ENCODE results near the gene C14orf132.
A peak's percentile ranks its signal among the peaks of the same experiment; 100 is the strongest.

C14orf132 gene

DNA sequence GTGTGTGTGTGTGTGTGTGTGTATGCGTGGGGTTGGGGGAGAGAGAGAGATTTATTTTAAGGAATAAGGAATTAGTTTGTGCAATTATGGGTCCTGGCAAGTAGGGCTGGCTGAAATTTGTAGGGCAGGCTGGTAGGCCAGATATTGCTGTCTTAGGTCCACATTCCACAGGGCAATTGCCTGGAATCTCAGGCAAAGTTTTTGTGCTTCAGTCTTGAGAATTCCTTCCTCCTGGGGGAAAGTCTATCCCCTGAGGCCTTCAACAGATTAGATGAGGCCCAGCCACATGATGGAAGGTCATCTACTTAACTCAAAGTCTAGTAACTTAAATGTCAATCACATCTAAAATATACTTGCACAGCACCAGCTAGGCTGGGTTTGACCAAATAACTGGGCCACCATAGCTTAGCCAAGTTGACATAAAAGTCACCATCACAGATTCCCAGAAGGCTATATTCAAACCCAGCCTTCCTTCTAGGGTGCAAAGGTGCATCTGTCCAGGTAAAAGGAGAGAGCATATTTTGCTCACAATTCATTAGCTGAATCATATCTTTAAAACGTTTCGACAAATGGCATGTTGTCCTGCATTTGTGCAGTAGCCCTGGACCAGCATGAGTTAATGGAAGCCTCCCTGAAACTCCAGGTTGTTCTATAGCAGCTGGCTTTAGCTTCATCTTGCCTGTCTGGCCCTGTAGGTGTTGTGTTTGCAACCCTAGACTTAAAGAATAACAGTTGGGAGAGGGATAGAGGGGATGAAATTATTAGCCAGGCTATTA, 63.1 kb downstream of the C14orf132 start:
- DNase-seq = no peak

DNA sequence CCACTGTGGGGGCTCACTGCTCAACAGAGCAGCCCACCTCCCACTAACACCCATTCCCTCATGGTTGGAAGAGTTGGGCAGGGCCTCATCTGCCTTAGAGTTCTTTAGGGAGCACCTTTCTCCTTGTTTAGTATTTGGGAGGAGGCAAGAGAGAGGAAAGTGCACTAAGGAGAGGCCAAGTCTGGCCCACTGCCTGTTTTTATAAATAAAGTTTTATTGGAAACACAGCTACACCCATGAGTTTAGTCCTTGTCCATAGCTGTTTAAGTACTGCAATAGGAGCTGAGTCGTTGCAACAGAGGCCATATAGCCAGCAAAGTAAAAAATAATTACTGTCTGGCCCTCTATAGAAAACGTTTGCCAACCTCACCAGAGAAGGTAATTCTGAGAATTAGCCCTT, 63.9 kb downstream of the C14orf132 start:
- DNase-seq = no peak

DNA sequence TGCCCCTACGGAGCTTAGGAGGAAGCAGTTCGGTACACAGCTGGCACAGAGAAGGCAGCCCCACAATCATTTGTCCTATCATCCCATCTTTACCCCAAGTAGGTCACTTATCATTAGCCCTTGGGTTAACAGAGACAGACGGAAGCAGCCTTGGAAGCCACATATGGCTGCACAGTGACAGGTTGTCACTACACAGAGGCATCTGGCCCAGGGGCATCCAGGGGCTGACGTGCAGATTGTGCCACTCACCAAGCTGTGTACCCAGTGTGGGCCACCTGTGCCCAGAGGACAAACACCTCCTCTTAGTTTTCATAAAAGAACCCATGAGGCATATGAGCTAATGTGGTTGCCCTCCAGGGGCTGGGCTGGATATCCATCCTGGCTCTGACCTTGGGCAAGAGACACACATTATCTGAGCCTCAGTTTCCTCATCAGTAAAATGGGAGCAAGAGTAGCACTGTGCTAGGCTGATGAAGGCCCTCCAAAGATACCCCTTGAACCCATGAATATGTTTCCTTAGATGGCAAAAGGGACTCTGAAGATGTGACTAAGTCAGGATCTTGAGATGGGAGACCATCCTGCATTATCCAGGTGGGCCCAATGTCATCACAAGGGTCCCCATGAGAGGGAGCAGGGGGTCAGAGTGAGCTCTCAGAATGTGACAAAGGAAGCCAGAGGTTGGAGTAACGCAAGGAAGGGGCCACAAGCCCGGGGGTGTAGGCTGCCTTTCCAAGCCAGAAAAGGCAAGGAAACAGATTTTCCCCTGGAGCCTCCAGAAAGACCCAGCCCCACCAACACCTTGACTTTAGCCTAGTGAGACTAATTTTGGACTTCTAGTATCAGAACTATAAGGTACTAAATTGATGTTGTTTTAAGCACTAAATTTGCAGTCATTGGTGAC, 64.6 kb downstream of the C14orf132 start:
- no peak for DNase-seq

DNA sequence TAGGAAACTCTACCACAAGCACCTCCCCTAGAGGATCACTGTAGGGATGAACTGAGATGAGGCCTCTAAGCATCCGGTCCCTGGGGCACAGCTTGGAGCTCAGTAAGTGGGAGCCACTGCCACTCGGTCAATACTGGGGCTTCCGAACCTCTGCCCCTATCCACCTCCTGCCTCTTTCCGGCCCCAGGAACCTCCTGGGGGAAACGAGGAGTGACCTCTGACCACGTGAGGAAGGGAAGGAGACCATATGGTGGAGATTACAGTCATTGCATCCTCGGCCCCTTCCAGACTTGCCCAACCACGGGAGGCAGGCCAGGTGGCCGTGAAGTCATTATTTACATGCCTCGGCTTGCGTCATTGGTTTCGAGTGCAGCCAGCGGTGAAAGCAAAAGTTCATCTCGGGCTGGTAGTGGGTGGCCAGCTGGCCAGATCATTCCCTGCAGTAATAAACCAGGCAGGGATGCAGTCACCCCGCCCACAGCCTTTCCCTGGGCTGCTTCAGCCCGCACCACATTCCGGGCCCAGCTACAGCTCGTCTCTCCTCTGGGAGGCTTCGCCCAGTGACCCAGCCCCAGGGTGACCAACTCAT, 65.4 kb downstream of the C14orf132 start:
- DNase-seq = peak; percentile 94

DNA sequence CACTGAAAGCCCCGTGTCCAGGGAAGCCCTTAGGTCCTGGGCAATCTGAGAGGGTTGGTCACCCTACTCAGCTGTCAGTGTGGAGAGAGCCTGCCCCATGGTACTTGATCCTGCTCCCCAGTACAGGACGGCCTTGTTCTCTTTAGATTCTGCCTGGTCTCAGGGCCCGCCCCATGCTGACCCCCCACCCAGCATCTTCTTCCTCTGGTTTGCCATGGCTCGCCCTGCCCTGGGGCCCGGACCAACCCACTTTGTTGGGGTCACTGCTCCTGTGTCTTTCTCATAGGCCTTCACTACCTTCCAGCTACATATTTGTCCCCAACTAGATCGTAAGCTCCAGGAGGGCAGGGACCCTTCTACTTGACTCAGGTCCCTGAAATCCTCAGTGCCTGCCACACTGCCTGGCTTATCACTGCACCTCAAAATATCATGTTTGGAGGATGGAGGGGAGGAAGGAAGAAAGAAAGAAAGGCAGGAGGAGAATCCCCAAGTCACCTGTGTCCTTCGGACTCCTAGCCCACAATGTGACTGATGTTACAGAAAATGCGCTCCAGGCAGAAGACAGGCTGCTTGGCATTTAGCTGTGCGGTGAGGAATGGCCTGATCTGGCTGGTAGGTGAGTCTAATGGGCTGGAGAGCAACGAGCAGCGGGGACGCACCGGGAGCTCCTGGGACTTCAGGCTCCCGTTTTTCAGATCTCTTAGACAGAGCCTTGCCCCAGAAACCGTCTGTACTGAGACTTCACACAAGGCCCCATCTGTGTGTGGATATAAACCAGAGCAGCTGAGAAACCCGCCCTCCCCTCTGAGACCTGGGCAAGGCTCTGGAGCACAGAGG, 66.1 kb downstream of the C14orf132 start:
- no peak for DNase-seq

DNA sequence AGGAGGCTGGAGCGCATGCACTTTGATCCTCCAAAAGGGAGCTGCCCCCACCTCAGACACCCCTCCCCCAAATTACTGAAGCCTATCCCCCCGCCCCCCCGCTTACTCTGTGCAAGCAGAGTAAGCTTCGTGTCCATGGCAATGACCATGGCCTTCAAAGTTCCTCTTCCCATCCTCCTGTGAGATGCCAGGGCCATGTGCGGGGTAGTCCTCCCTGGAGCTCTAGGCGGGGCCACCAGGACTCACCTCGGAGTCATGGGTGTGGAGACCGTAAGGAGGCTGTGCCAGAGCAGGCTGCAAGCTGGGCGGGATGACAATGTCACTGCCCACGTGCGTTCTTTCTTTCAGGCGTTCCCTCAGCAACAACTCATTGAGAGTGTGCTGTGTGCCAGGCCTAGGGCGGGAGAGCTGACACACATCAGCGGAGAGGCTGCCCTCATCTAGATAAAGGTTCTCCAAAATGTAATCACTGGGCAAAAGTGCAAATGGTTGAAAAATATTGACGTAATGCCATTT, 66.8 kb downstream of the C14orf132 start:
- DNase-seq = no peak

DNA sequence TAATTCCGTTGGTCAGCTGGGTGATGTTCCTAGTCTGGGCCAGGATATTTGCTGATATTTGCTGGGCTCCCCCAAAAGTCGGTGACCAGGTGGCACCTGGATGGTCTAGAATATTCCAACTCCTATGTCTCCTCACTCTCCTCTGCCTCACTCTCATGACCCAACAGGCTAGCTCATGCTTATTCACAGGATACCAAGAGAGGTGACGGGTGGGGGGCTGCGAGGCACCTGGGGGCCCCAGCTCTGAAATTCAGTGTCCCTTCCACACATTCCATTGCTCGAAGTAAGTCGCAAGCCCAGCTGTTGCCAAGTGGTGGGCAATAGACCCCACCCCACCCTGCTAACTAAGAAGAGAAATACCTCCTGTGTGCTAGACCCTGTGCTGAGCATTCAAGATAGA, 67.7 kb downstream of the C14orf132 start:
- DNase-seq = no peak

DNA sequence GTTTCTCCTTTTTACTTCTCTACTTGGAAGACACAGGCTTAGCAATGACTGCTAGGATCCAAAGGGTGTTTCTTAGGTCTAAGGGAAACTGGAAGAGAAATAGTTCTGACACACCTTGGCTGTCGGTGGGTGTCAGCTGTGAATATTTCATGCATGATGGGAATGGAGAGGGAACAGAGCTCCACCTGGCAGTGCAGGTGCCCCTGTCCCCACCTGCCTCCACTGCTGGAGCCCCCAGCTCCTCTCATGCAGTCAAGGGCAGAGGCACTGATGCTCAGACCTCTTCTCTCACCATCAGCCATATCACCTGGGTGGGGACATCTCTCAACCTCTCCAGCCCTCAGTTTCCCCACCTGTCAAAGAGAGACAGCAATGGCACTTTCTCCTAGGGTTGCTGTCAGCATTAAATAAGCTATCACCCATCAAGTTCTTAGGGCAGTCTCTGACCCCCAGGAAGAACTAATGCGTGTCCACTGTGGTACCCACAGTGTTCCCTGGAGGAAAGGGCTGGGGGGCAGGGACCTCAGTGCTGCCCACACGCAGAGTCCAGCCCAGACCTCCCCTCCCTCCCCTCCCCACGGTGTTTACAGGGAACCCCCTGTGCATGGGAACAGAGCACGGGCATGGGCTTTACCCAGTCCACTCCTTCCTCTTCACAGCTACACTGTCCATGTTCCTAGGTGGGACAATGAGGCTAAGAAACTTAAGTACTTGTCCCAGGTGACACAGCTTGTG, 69.1 kb downstream of the C14orf132 start:
- DNase-seq = no peak

DNA sequence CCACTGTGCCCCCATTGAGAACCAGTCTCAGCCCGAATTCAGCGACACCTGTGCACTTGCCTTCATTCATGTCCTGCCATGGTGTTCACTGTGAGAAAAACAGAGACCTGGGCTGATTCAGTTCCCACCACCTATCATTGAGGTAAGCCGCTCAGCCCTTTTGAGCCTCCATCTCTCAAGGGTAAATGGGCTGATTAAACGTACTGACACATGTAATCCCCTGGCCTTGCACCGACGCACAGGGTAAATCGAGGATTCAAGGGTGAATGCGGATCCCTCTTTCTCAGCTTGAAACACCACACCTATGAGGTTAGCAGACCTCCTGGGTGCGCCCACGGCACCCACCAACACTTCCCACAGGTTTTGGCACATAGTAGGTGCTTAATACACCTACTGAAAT, 69.7 kb downstream of the C14orf132 start:
- no peak for DNase-seq

DNA sequence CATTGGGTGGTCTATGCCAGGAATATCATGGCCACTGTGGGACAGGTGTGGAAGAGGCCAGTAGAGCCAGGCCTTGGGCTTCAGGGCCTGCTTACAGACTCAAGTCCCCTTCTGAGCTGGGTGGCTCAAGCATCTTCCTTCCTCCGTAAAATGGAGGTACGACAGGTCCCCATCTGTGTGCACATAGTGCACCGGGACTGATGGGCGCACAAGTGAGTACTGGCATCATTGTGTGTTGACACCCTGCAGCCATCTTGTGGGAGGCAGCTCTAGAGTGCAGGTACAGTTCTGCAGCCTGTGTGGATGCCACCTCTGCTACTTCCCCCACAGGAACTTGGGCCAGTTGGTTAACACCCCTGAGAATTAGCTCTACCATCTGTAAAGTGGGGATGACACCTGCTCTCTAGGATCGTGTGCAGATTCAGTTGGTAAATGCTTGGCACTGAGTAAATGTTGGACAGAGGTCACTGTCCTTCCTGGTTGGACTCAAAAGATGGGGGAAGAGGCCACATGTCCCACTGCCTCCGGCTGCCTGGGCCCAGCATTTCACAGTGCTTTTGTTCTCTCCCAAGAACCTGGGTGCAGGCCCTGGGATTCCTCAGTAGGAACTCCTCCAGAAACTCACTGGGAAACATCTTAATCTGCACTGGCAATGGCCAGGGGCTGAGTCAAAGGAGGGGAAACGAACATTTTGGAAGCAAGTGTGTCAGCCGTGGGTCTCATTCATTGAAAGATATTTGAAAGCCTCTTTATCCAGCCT, 70.6 kb downstream of the C14orf132 start:
- DNase-seq = no peak

DNA sequence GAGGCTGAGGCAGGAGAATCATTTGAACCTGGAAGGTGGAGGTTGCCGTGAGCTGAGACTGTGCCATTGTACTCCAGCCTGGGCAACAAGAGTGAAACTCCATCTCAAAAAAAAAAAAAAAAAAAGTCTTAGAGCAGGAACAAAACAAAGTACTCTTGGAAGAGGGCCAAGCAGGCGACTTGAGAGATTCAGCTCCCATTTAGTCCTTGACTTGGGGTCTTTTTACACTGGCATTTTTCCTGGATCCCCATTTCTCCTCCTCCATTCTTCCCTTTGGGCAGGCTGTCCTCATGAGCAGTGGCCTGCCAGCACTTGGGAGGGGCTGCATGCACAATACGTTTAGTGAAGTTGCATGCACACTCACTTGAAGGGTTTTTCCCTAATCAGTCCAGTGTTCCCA, 72.9 kb downstream of the C14orf132 start:
- no peak for DNase-seq

DNA sequence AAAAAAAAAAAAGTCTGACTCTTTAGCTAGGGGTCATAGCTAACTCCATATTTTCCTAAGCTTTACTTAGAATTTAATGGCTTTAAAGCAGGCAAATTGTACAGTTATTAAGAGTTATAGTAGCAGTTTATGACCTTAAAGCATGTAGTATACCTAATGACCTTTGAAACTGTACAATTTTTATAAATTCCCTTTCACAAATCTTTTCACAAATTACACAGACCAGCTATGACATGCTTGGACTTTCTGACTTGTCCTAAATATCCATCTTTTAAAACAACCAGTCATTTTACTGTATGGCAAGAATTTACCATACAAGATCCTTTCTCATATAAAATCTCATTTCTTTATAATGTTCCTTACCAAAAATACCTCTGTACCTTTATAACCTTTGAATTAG, 74.8 kb downstream of the C14orf132 start:
- no peak for DNase-seq

DNA sequence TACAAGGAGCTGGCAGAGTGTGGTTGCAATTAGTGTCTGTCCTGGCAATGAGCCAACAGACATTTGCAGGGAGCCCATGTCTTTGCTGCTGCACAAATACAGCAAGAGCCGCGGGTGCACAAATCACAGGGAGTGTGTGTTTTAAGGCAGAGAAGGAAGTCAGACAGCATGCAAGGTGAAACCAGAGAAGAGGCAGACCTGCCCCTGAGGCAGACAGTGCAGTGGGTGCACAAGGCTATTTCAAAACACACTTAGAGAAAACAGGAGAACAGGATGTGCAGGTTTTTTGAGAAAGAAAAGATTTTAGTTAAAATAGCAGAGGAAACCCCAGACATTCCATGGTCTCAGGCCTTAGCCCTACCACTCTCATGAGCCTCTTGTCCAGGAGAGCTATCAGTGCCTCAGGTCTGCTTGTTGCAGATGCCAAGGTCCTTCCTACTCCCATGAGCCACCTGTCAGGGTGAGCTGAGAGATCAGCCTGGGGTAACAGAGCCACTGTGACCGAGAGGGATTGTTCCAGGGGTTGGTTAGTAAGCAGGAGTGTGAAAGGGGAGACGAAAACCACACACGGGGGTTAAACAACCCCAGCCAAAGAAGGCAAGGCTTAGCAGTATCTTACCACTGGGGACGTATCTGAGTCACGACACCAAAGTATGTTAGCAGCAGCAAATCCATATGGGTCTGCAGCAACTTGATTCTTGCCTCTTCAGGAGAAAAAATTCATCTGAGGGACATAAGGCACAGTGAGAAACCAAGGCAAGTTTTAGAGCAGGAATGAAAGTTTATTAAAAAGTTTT, 78.1 kb downstream of the C14orf132 start:
- DNase-seq = no peak

DNA sequence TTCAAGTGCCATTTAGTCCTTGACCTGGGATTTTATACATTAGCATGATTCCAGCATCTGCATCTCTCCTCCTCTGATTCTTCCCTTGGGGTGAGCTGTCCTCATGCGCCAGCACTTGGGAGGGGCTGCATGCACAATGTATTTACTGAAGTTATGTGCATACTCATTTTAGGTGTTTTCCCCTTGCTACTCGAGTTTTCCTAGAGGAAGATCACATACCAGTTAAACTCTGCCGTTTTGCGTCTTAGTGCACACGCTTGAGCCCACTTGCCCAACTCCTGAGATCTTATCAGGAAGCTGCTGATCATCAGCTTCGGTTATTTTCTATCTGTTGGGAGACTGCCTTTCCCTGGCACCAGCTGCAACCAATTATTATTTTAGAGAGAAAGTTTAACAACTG, 78.8 kb downstream of the C14orf132 start:
- DNase-seq = no peak

DNA sequence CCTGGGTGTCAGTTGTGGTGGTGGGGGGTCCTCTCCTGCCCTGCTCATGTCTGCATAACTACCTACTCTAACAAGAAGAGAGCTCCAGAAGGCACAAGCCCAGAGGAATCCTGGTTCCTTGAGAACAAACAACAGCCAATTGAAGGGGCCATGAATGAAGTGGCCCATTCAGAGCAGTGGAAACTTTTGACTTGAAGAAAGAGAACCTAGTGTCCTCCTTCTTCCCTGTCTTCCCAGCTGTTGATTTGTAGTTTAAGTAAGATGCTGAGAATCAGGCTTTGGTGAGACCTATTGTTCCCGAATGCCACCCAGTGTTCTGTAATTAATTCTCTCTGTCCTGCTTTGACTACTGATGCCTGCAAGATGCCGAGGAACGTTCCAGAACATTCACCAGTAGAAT, 79.2 kb downstream of the C14orf132 start:
- no peak for DNase-seq

DNA sequence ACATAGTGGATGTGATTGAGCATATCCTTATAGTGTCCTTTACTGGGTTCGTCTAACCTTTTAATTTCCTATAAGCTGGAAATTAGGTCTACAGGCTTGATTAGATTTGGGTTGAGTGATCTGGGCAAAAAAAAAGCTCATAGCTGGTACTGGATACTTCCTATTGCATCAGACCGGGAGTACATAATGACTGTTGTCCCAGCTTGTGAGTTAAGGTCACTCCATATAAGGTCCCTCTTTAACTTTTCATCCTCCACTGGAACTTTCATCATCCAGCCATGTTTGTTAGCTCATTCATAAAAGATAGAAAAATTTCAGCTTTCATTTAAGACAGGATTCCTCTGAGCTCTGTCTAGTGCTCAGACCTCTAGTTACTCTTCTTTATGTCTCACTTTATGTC, 80.8 kb downstream of the C14orf132 start:
- DNase-seq = no peak

DNA sequence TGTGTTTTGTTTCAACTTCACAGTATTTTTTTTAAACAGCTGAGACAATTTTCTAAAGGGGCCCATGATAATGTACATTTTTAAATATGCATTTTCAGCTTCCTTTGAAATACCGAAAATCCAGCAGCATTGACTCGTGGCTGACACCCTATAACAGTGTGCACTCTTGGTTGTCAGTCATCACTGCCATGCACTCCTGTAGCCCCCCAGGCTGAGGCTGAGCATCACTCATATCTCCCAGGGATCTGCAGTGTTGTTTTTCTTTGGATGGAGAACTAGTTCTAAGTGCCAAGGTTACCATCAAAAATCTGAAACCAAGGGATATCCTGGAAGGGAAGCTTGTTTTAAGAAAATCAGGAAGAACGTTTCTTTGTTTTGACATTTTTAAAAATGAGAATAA, 81.2 kb downstream of the C14orf132 start:
- DNase-seq = no peak

DNA sequence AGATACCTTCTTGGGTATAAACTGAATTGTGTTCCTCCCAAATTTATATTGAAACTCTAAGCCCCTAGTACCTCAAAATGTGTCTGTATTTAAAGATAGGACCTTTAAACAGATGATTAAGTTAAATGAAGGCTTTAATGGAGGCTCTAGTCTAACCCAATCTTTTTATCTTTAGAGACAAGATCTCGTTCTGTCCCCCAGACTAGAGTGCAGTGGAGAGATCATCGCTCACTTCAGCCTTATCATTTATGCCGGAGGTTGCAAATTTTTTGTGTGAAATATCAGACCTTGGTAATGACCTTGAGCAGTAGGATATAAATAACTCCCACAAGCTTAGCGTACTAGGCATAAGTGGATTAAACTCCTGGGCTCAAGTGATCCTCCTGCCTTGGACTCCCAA, 81.8 kb downstream of the C14orf132 start:
- no peak for DNase-seq

DNA sequence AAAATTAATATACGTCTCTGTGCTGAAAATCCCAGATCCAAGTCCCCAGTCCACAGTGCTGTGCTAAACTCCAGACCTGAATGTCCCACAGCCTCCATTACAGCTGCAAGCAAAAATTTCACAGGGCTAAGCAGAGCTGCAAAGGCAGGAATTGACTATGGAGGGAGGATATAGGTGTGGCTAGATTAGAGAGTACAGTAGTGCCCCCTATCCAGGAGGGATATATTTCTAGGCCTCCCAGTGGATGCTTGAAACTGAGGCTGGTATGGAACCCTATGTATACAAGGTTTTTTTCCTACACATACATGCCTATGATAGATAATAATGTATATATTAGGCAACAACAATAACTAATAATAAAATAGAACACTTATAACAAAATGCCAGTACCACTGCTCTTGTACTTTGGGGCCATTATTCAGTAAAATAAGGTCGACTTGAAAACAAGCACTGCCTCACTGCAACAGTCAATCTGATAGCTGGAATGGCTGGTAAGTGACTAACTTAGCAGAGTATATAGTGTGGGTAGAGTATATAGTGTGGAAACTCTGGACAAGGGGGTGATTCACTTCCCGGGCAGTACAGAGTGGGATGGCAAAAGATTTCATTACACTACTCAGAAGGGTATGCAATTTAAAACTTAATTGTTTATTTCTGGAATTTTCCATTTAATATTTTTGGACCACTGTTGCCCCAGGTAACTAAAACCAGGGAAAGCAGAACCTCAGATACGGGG, 82.7 kb downstream of the C14orf132 start:
- DNase-seq = peak; percentile 27

DNA sequence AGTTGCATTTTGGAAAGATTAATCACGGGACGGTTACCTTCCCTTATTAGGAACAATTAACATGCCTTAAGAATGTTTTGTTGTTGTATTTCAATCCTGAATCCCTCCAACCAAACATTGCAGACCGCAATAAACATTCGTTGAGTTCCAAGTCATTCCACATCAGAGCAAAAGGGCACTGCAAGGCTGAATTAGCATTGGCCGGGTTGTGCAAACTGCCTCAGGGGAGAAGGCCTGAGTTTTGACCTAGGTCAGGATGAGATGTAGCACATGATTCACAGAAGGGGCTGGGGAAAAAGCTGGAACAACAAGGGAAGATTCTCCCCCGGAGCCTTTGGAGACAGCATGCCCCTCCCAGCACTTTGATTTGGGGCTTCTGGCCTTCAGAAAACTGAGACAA, 83.3 kb downstream of the C14orf132 start:
- no peak for DNase-seq

Data from amniotic stem cell (primary cell).